HG02981 (cell line): Measurements from ENCODE around the gene P2RY8.

Source experiments
- ATAC-seq: cut with Tn5 transposase; IDR thresholded peaks from one replicate; pipeline ENCODE4 v1.9.1; 2021; ENCODE audit warnings: mild to moderate bottlenecking, moderate library complexity; ENCODE audit not compliant: unreplicated experiment

Gene P2RY8

DNA sequence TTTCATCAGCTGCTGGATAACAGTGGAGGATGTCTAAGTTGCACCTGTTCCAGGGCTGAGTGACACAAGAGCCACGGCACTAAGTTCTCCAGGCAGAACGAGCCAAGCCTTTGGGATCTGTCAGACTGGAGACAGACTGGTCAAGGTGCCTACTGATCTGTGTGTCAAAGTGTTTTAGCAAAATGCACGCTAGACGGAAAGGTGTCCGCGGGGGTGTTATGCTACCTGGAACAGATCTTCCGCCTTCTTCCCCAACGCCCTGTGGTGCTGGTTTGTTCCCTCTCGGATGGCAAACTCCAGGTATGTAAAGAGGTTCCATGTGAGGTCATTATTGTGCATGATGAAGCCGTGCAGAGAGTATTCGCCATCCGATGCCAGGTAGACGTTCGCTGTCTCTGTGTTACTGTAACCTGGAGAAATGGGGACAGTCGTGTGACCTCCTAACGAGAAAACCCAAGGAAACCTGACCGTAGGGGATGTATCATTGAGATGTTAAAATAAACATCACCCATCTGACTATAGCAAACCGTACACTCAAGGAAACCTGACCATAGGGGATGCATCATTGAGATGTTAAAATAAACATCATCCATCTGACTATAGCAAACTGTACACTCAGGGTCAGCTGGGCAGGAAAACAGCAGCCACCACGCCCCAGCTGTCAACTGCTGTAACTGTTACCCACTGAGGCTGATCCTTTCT lies 115.4 kb downstream of the P2RY8 start:
- ATAC-seq = no peak

DNA sequence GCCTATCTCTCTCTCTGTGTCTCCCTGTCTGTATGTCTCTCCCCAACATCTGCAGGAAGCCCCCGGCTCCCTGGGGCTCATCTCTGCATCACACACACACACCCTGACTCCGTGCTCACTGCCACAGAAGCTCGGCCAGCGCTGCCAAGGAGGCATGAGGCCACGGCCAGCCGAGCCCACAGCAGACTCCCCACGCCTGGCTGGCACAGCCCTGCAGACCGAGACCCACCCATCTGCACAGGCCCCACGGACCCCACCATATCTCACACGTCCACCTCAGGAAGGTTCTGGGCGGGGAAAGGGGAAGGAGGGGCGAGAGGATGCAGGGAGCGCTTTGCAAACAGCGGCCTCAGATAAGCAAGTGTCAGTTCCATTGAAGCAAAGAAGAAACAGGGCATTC lies 116.6 kb downstream of the P2RY8 start:
- ATAC-seq = no peak

DNA sequence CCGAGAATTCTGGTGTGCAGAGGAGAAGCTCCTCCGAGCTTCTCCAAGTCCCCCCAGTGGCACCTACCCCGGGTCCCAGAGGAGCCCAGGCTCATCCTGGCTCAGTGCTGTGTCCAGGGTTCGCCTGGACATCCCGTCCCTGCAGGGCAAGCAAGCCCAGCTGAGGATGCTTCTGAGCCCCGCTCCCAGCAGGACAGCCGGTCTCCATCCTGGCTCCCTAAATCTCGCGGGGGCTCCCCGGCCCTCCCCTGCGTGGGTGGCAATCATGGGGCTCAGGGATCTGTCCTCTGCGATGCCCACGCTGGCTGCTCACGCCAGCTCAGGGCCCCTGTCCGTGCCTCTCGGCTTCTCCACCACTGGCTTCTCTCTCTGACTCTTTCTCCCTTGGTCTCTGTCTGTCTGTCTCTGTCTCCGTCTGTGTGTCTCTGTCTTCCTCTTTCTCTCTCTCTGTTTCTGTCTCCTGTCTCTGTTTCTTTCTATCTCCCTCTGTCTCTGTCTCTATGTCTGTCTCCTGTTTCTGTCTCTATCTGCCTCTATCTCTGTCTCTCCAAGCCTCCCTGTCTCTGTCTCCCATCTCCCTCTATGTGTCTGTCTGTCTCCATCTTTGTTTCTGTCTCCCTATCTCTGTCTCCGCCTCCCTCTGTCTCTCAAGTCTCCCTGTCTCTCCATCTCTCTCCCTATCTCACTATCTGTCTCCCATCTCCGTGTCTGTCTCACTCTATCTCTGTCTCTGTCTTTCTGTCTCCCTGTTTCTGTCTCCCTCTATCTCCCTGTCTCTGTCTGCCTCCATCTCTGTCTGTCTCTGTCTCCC lies 117.2 kb downstream of the P2RY8 start:
- no peak for ATAC-seq

DNA sequence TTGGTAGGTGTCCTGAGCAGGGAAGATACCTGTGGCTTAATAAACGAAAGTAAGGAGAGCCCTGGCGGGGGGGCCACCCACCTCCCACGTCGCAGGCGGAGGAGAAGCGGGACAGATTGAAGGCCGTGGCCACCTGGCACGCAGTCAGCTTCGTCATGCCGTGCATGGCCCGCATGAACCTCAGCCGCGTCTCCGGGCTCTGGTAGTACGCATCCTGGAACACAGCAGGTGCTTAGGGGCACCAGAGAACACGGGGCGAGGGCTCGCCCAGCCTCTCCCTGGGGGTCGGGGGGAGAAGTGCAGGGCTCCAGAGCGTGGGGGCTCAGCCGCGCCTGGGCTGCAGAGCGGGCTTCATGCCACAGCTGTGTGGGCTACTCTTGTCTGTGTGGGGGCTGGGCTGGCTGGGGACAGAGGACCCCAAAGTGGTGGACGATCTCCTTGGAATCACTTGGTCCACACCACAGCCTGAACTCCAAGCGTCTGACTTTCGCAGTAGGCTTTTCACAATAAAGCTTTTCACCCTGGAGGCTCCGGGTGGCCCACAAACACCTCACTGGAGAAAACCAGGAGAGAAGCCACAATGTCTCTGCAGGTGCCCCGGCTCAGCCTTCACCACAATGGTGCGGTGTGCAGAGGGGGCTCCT lies 118.0 kb downstream of the P2RY8 start:
- no peak for ATAC-seq

DNA sequence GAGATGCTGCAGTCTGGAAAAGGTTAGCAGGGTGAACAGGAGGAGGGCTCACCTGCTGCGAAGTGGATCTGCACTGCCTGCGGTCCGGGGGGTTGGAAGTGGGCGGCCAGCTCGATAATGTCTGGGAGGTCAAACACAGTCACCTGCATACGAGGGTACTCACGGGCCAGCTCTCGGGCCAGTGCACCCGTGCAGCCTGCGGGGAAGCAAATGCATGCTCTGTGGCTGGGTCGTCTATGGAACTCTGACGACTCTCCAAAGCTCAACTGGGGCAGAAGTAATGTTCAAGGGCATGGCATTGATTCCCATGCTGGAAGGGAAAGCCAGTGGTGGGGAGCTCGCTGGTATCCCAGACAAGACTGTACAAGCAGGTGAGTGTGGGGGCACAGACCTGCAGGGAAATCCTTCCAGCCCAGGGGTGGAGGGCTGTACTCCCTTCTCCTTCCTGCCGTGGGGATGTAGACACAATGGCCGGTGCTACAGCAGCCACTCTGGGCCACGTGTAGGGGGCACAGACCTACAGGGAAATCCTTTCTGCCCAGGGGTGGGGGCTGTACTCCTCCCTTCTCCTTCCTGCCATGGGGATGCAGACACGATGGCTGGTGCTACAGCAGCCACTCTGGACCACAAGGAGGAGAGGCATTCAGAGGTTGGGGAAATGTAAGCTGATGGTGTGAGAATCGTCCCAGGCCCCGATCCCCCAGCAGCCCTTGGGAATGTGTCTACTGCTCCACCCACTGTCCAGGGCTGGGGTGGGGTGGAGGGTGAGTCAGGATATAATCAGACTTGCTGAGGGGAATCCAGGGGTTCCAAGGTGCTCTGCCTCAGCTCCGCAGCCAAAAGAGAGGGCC lies 118.8 kb downstream of the P2RY8 start:
- ATAC-seq = no peak

DNA sequence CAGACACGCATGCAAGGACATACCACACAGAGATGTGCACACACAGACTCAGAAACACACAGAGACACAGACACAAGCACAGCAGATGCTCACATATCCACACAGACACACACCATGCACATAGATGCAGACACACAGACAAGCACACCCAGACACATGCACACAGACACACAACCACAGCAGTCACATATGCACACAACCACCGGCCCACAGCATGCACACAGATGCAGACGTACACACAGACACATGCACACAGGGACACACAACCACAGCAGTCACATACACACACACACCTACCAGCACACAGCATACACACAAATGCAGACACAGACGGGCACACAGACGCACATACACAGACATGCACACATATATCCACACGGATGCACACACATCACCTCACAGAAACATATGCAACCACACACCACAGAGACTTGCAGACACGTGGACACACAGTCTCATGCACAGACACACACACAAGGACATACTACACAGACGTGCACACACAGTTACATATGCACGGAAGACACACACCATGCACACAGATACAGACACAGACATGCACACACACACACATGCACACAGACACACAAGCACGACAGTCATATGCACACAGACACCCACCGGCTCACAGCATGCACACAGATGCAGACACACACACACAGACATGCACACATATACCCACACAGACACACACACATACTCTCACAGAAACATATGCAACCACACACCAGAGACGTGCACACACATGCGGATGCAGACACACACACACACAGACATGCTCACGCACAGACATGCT lies 119.8 kb downstream of the P2RY8 start:
- no peak for ATAC-seq

DNA sequence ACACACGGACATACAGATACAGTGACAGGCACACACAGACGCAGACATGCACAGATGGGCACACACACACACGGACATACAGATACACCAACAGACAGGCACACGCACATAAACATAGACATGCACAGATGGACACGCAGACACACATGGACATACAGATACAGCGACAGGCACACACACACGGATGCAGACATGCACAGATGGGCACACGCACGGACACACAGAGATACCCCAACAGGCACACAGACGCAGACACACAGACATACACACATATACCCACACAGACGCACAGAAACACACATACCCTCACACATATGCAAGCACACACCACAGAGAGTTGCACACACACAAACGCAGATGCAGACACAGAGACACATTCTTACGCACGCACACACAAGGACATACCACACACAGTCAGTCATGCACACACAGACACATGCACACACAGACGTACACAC lies 120.6 kb downstream of the P2RY8 start:
- ATAC-seq = no peak
